HG03196 (cell line): ENCODE measurements around the gene DCDC2B.

Experiments used
- ATAC-seq: cut with Tn5 transposase; IDR thresholded peaks from one replicate; pipeline ENCODE4 v1.9.1; 2021; ENCODE audit not compliant: unreplicated experiment

DCDC2B gene

GRCh38 chr1:32195972-32196823 is 12.7 kb upstream of the DCDC2B start:
- no peak for ATAC-seq

GRCh38 chr1:32197074-32197473 is 11.8 kb upstream of the DCDC2B start:
- ATAC-seq, result no peak

GRCh38 chr1:32197837-32198236 is 11.1 kb upstream of the DCDC2B start:
- no peak for ATAC-seq

GRCh38 chr1:32198237-32199042 is 10.4 kb upstream of the DCDC2B start:
- no peak for ATAC-seq

- ATAC-seq, result no peak
Observed at GRCh38 chr1:32199043-32199716, 9.7 kb upstream of the DCDC2B start.

- ATAC-seq, result no peak
Observed at GRCh38 chr1:32199717-32200072, 9.2 kb upstream of the DCDC2B start.

GRCh38 chr1:32200226-32201010 is 8.5 kb upstream of the DCDC2B start, which contains the start of gene CCDC28B:
CCDC28B (plus strand) TSS chr1:32200595; CDS start chr1:32201936, 1,341 bp downstream.
- ATAC-seq, result no peak

GRCh38 chr1:32201011-32201855 is 7.7 kb upstream of the DCDC2B start:
- ATAC-seq, result no peak

- ATAC-seq, result no peak
Observed at GRCh38 chr1:32204943-32205361, 3.9 kb upstream of the DCDC2B start.

- no peak for ATAC-seq
Observed at GRCh38 chr1:32205401-32206370, 3.2 kb upstream of the DCDC2B start, which contains the start of gene IQCC. IQCC (plus strand) TSS chr1:32205671; CDS start chr1:32205682, 11 bp downstream.

GRCh38 chr1:32208469-32208868 is 420 bp upstream of the DCDC2B start:
- ATAC-seq, result no peak

- no peak for ATAC-seq
Observed at GRCh38 chr1:32215629-32216480, 7.0 kb downstream of the DCDC2B start.

- ATAC-seq, result no peak
Observed at GRCh38 chr1:32216566-32216965, 7.7 kb downstream of the DCDC2B start.

GRCh38 chr1:32219022-32219421 is 10.1 kb downstream of the DCDC2B start:
- no peak for ATAC-seq

- ATAC-seq, result no peak
Observed at GRCh38 chr1:32220746-32221580, 12.1 kb downstream of the DCDC2B start.

- no peak for ATAC-seq
Observed at GRCh38 chr1:32221581-32221979, 12.7 kb downstream of the DCDC2B start.
